GM12878 (cell line): ENCODE data around the gene BFSP2. TPM values are rescaled to one million over a fixed set of nuclear protein-coding genes. Genes with fewer than 3 reads are reported as not detected.

Experiments
- CBX3 ChIP-seq: fragments of 200-600 bp; sonication (generic); IDR thresholded peaks from 2 replicates; pipeline ENCODE4 v1.6.1; 2016; ENCODE audit warnings: low read depth, borderline replicate concordance
- HDGF ChIP-seq: fragments of 450-650 bp; IDR thresholded peaks from 2 replicates; pipeline ENCODE4 v1.6.1; 2016; ENCODE audit warnings: antibody characterized with exemption
- NR2F1 ChIP-seq: fragments of 450-650 bp; conservative IDR thresholded peaks from 2 replicates; pipeline ENCODE4 v1.6.1; 2017; ENCODE audit warnings: mild to moderate bottlenecking
- RB1 ChIP-seq: fragments of 450-650 bp; formaldehyde crosslinking; IDR thresholded peaks from 2 replicates; pipeline ENCODE4 v1.6.1; 2017; ENCODE audit warnings: mild to moderate bottlenecking, borderline replicate concordance
- SMAD1 ChIP-seq: fragments of 450-650 bp; IDR thresholded peaks from 2 replicates; pipeline ENCODE4 v1.6.1; 2018; ENCODE audit warnings: mild to moderate bottlenecking, low read depth; ENCODE audit not compliant: partially characterized antibody
- TCF7 ChIP-seq: IDR thresholded peaks from 2 replicates; pipeline ENCODE4 v1.6.1; 2014; ENCODE audit warnings: antibody characterized with exemption, borderline replicate concordance
- ZNF217 ChIP-seq: fragments of 450-650 bp; IDR thresholded peaks from 2 replicates; pipeline ENCODE4 v1.6.1; 2017; ENCODE audit warnings: antibody characterized with exemption, mild to moderate bottlenecking
- ZNF24 ChIP-seq: fragments of 450-650 bp; IDR thresholded peaks from 2 replicates; pipeline ENCODE4 v1.6.1; 2017; ENCODE audit warnings: antibody characterized with exemption, mild to moderate bottlenecking
- polyA plus RNA-seq, 11 experiments: library from polyadenylated mRNA; depleted of rRNA in 4 of 11; unstranded in 6 of 11; stranded (reverse) in 5 of 11; fragments of >200 nt; fragmentation: Nextera tagmentation in 4 of 11; fragmentation: Illumina TruSeq in 1 of 11; extraction: Ambion mirVana in 4 of 11; extraction: Trizol in 1 of 11; gene quantifications; 1 replicate in 1 of 11; 2 replicates in 10 of 11; pipeline versions ENCODE4 v1.2.1 to v1.2.3, GENCODE V29; 2011 to 2016; ENCODE audit warnings: inconsistent platforms in 2 of 11, missing spikeins in 2 of 11, low read depth in 1 of 11
- total RNA-seq, 4 experiments: library from RNA; depleted of rRNA in 3 of 4; stranded (reverse); fragments of >200 nt in 3 of 4; fragmentation: Illumina TruSeq in 1 of 4; extraction: Trizol in 1 of 4; gene quantifications; 2 replicates each; pipeline versions ENCODE4 v1.2.1 to v1.2.3, GENCODE V29; 2013 to 2021
- TF ChIP-seq, protein P1 (sequence below): fragments of 450-650 bp; IDR thresholded peaks from 2 replicates; pipeline ENCODE4 v1.6.1; 2018; ENCODE audit warnings: borderline replicate concordance, mild to moderate bottlenecking; ENCODE audit not compliant: partially characterized antibody
- TF ChIP-seq, protein P2 (sequence below): fragments of 450-650 bp; IDR thresholded peaks from 2 replicates; pipeline ENCODE4 v1.6.1; 2017; ENCODE audit warnings: mild to moderate bottlenecking, moderate library complexity
- TF ChIP-seq, protein P3 (sequence below): IDR thresholded peaks from 2 replicates; pipeline ENCODE4 v1.6.1; 2012; ENCODE audit warnings: low read depth, low read length, improper control_type of control experiment

BFSP2 gene
- total and polyA plus RNA-seq, 10 of the 15 experiments (the other 5 are each of a cell fraction or from before 2014, with no cell fraction given), result 1.5 to 20.4 (median 7.3) TPM

DNA sequence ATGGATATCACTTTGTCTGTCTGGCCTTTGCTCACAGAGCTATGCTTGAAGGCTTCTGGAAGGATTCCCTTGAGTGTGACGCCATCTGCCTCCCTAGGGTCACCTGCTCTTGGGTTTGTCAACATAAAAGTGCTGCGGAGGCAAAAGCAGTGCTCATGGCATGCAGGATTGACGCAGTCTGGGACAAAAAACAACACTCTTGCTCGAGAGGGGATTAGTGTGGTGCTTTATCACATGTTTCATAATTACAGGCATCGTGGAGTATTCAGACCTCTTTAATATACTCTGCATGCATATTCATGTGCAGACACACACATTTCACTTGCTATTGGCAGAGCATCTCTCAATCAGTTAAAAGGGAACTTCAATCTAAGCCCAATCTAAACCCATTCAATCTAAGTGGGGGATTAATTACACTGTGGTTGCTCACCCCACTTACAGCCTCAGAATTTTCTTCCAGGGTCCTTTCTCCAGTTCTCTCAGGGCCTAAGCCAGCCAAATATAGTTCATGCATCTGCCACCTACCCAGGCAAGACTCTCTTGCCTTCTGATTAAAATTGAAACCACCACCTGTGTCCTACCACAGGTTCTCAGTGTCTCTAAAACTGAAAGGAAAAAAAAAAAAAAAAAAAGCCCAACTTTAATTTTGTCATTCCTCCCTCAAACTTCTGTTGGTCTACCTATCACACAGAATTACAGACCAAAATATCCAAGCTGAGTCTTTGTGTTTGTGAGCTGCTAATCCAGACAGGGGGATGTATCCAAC is 75.6 kb downstream of the BFSP2 start (continued):
- TF ChIP-seq, protein P1, sequence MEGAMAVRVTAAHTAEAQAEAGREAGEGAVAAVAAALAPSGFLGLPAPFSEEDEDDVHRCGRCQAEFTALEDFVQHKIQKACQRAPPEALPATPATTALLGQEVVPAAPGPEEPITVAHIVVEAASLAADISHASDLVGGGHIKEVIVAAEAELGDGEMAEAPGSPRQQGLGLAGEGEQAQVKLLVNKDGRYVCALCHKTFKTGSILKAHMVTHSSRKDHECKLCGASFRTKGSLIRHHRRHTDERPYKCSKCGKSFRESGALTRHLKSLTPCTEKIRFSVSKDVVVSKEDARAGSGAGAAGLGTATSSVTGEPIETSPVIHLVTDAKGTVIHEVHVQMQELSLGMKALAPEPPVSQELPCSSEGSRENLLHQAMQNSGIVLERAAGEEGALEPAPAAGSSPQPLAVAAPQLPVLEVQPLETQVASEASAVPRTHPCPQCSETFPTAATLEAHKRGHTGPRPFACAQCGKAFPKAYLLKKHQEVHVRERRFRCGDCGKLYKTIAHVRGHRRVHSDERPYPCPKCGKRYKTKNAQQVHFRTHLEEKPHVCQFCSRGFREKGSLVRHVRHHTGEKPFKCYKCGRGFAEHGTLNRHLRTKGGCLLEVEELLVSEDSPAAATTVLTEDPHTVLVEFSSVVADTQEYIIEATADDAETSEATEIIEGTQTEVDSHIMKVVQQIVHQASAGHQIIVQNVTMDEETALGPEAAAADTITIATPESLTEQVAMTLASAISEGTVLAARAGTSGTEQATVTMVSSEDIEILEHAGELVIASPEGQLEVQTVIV, result no peak
- TF ChIP-seq HDGF, result no peak
- no peak for TF ChIP-seq RB1
- TF ChIP-seq, protein P2, sequence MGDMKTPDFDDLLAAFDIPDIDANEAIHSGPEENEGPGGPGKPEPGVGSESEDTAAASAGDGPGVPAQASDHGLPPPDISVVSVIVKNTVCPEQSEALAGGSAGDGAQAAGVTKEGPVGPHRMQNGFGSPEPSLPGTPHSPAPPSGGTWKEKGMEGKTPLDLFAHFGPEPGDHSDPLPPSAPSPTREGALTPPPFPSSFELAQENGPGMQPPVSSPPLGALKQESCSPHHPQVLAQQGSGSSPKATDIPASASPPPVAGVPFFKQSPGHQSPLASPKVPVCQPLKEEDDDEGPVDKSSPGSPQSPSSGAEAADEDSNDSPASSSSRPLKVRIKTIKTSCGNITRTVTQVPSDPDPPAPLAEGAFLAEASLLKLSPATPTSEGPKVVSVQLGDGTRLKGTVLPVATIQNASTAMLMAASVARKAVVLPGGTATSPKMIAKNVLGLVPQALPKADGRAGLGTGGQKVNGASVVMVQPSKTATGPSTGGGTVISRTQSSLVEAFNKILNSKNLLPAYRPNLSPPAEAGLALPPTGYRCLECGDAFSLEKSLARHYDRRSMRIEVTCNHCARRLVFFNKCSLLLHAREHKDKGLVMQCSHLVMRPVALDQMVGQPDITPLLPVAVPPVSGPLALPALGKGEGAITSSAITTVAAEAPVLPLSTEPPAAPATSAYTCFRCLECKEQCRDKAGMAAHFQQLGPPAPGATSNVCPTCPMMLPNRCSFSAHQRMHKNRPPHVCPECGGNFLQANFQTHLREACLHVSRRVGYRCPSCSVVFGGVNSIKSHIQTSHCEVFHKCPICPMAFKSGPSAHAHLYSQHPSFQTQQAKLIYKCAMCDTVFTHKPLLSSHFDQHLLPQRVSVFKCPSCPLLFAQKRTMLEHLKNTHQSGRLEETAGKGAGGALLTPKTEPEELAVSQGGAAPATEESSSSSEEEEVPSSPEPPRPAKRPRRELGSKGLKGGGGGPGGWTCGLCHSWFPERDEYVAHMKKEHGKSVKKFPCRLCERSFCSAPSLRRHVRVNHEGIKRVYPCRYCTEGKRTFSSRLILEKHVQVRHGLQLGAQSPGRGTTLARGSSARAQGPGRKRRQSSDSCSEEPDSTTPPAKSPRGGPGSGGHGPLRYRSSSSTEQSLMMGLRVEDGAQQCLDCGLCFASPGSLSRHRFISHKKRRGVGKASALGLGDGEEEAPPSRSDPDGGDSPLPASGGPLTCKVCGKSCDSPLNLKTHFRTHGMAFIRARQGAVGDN, result peak; percentile 76; the same call in 1 of the 2 replicates
- TF ChIP-seq, protein P3, sequence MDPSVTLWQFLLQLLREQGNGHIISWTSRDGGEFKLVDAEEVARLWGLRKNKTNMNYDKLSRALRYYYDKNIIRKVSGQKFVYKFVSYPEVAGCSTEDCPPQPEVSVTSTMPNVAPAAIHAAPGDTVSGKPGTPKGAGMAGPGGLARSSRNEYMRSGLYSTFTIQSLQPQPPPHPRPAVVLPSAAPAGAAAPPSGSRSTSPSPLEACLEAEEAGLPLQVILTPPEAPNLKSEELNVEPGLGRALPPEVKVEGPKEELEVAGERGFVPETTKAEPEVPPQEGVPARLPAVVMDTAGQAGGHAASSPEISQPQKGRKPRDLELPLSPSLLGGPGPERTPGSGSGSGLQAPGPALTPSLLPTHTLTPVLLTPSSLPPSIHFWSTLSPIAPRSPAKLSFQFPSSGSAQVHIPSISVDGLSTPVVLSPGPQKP, result peak; percentile 27; the same call in 1 of the 2 replicates
- no peak for TF ChIP-seq ZNF24
- no peak for TF ChIP-seq SMAD1
- no peak for TF ChIP-seq CBX3
- no peak for TF ChIP-seq NR2F1
- no peak for TF ChIP-seq TCF7
- no peak for TF ChIP-seq ZNF217
